Measurements from ENCODE around the gene VPS37B. TPM values are rescaled to one million over a fixed set of nuclear protein-coding genes. Genes with fewer than 3 reads are reported as not detected.

The VPS37B gene
- polyA plus RNA-seq, 1 of the 3 experiments (the other 2 are of a cell fraction): 41.1 TPM

DNA sequence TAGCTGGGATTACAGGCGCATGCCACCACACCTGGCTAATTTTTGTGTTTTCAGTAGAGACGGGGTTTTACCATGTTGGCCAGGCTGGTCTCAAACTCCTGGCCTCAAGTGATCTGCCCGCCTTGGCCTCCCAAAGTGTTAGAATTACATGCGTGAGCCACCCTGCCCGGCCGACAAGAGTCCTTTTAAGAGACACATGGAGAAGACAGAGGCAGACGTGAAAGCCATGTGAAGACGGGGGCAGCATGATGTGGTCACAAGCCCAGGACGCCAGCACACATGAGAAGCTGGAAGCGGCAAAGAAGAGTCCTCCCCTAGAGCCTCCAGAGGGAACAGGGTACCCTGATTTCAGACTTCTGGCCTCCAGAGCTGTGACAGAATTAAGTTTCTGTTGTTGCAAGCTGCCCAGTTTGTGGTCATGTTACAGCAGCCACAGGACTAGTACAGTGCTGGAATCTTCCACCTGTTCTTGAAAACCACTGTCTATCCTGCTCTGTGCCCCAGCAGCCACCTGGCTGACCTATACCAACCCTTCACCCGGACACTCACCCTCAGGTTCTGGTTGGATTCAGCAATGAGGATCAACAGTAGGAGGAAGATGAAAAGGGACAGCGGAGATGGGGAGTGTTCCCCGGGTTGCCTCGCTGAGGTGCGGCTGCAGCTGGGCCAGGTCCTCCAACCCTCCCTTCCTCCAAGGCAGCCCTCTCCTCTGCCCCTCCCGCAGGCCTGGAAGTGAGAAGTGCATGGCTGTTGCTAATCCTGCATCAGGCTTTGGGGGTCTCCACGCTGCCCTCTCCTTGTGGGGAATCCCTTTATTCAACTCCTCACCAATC is 16.9 kb downstream of the VPS37B start:
- no peak overlapping the region for H3K9ac ChIP-seq
- no peak overlapping the region for H3K27ac ChIP-seq (ENCODE audit: low read depth in 2 of 2, low read length in 1 of 2)
- no peaks in the 10 kb centered on the region for H3K9me2 ChIP-seq
- H4K20me1 ChIP-seq (ENCODE audit: insufficient read depth): peaks cover 32% of the 10 kb centered on the region
- H3F3A ChIP-seq (replicated peaks; ENCODE audit: insufficient read depth): peaks cover 5% of the 10 kb centered on the region
- H3K4me2 ChIP-seq: no peak overlapping the region
- H2AFZ ChIP-seq (ENCODE audit: low read depth): no peak overlapping the region
- ChIA-PET POLR2A (no interaction called here), CTCF (interaction anchor here (1.1 to 1.9 kb wide), 6 partner anchors 9 to 77 kb away, joined by 3 to 12 read pairs (median 6); no protein-coding TSS in a partner anchor)
- no peaks in the 10 kb centered on the region for H3K36me3 ChIP-seq (replicated peaks in 1 of 2; ENCODE audit: control insufficient read depth in 1 of 2, insufficient read depth in 2 of 2, low read length in 1 of 2)
- 88% methylated on average over 14 of the region's 17 CpGs for WGBS (ENCODE audit: low lambda C conversion rate)
- TF ChIP-seq, protein P1, sequence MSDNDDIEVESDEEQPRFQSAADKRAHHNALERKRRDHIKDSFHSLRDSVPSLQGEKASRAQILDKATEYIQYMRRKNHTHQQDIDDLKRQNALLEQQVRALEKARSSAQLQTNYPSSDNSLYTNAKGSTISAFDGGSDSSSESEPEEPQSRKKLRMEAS (IDR thresholded peaks at IDR 0.05; ENCODE audit: low read depth): no peak
- TF ChIP-seq, protein P2, sequence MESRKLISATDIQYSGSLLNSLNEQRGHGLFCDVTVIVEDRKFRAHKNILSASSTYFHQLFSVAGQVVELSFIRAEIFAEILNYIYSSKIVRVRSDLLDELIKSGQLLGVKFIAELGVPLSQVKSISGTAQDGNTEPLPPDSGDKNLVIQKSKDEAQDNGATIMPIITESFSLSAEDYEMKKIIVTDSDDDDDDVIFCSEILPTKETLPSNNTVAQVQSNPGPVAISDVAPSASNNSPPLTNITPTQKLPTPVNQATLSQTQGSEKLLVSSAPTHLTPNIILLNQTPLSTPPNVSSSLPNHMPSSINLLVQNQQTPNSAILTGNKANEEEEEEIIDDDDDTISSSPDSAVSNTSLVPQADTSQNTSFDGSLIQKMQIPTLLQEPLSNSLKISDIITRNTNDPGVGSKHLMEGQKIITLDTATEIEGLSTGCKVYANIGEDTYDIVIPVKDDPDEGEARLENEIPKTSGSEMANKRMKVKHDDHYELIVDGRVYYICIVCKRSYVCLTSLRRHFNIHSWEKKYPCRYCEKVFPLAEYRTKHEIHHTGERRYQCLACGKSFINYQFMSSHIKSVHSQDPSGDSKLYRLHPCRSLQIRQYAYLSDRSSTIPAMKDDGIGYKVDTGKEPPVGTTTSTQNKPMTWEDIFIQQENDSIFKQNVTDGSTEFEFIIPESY (IDR thresholded peaks at IDR 0.05; ENCODE audit: borderline replicate concordance, low read depth): no peak
- TF ChIP-seq, protein P3, sequence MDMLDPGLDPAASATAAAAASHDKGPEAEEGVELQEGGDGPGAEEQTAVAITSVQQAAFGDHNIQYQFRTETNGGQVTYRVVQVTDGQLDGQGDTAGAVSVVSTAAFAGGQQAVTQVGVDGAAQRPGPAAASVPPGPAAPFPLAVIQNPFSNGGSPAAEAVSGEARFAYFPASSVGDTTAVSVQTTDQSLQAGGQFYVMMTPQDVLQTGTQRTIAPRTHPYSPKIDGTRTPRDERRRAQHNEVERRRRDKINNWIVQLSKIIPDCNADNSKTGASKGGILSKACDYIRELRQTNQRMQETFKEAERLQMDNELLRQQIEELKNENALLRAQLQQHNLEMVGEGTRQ (IDR thresholded peaks at IDR 0.05; ENCODE audit: borderline replicate concordance, low read depth, low read length): no peak
- TF ChIP-seq, protein P4, sequence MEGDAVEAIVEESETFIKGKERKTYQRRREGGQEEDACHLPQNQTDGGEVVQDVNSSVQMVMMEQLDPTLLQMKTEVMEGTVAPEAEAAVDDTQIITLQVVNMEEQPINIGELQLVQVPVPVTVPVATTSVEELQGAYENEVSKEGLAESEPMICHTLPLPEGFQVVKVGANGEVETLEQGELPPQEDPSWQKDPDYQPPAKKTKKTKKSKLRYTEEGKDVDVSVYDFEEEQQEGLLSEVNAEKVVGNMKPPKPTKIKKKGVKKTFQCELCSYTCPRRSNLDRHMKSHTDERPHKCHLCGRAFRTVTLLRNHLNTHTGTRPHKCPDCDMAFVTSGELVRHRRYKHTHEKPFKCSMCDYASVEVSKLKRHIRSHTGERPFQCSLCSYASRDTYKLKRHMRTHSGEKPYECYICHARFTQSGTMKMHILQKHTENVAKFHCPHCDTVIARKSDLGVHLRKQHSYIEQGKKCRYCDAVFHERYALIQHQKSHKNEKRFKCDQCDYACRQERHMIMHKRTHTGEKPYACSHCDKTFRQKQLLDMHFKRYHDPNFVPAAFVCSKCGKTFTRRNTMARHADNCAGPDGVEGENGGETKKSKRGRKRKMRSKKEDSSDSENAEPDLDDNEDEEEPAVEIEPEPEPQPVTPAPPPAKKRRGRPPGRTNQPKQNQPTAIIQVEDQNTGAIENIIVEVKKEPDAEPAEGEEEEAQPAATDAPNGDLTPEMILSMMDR (IDR thresholded peaks at IDR 0.05): no peak
- H3K4me1 ChIP-seq (ENCODE audit: control insufficient read depth in 1 of 2, insufficient read depth in 2 of 2, low read depth in 1 of 2, low read length in 1 of 2): peaks cover 8 to 18% of the 10 kb centered on the region in 2 experiments; a peak in 2 of 4 replicates
- no peaks in the 10 kb centered on the region for H3K27me3 ChIP-seq (ENCODE audit: insufficient read depth)
- H3K79me2 ChIP-seq (ENCODE audit: insufficient read depth): peaks cover 99% of the 10 kb centered on the region
- no peak for DNase-seq
- H3K4me3 ChIP-seq (ENCODE audit: low read depth in 2 of 2, low read length in 1 of 2): no peak overlapping the region
- no peaks in the 10 kb centered on the region for H3K9me3 ChIP-seq

DNA sequence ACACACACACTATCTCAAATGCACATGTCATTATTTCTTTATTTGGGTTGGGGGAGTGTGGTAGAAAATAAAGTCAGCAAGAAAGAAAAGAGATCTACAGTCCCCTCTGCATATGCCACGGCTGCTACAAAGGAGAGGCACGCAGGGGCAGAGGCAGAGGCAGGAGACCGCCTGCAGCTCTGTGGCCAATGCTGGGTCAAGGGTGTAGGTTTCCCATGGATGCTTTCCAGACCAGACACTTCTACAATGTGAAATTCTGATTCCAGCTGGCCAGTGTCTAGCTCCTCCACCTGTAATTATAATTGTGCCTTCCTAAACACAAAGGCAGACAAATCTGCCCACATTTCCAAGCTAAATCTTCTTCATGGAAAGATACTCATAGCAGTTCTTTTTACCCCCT is 19.2 kb downstream of the VPS37B start:
- H3K4me1 ChIP-seq (ENCODE audit: control insufficient read depth in 1 of 2, insufficient read depth in 2 of 2, low read depth in 1 of 2, low read length in 1 of 2): peaks cover 30% of the 10 kb centered on the region in 2 experiments; a peak in 3 of 4 replicates
- no peak overlapping the region for H3K27ac ChIP-seq (ENCODE audit: low read depth in 2 of 2, low read length in 1 of 2)
- peaks cover 5% of the 10 kb centered on the region for H3F3A ChIP-seq (replicated peaks; ENCODE audit: insufficient read depth)
- H3K9me3 ChIP-seq: no peaks in the 10 kb centered on the region
- 82% methylated on average over 3 of the region's 3 CpGs for WGBS (ENCODE audit: low lambda C conversion rate)
- no peak overlapping the region for H3K9ac ChIP-seq
- H3K9me2 ChIP-seq: no peaks in the 10 kb centered on the region
- peaks cover 28% of the 10 kb centered on the region for H4K20me1 ChIP-seq (ENCODE audit: insufficient read depth)
- H3K79me2 ChIP-seq (ENCODE audit: insufficient read depth): peaks cover 99% of the 10 kb centered on the region
- H3K36me3 ChIP-seq (replicated peaks in 1 of 2; ENCODE audit: control insufficient read depth in 1 of 2, insufficient read depth in 2 of 2, low read length in 1 of 2): no peaks in the 10 kb centered on the region
- CTCF ChIA-PET: interaction anchor here (1.3 to 1.9 kb wide), 3 partner anchors 12 to 83 kb away, joined by 3 to 8 read pairs (median 5); no protein-coding TSS in a partner anchor
- POLR2A ChIA-PET: interaction anchor here (1.1 kb wide), 1 partner anchor 9 kb away, joined by 5 read pairs; no protein-coding TSS in a partner anchor
- no peaks in the 10 kb centered on the region for H3K27me3 ChIP-seq (ENCODE audit: insufficient read depth)
- H2AFZ ChIP-seq (ENCODE audit: low read depth): no peak overlapping the region
- no peak for DNase-seq
- no peak overlapping the region for H3K4me2 ChIP-seq
- H3K4me3 ChIP-seq (ENCODE audit: low read depth in 2 of 2, low read length in 1 of 2): no peak overlapping the region
- TF ChIP-seq RAD21 (IDR thresholded peaks at IDR 0.05; ENCODE audit: low read length) (no peak), GABPA (IDR thresholded peaks at IDR 0.05; ENCODE audit: low read depth) (no peak), YY1 (IDR thresholded peaks at IDR 0.05; ENCODE audit: low read depth) (no peak), NRF1 (IDR thresholded peaks at IDR 0.05; ENCODE audit: low read depth, low read length) (no peak), TEAD4 (IDR thresholded peaks at IDR 0.05; ENCODE audit: borderline replicate concordance, insufficient read depth) (no peak), EP300 (IDR thresholded peaks at IDR 0.05; ENCODE audit: borderline replicate concordance in 1 of 2, low read depth in 1 of 2, low read length in 1 of 2) (no peak), MEF2A (IDR thresholded peaks at IDR 0.05; ENCODE audit: borderline replicate concordance, low read depth) (no peak), RXRA (IDR thresholded peaks at IDR 0.05; ENCODE audit: borderline replicate concordance, low read depth) (no peak), FOXJ3 (CRISPR knock-in tag; IDR thresholded peaks at IDR 0.05) (no peak), SMC3 (IDR thresholded peaks at IDR 0.05; ENCODE audit: low read depth, low read length) (no peak), JUND (IDR thresholded peaks at IDR 0.05) (no peak), SIN3A (IDR thresholded peaks at IDR 0.05; ENCODE audit: borderline replicate concordance, low read depth, low read length) (no peak), RFX5 (IDR thresholded peaks at IDR 0.05; ENCODE audit: low read length) (no peak), POLR2AphosphoS5 (IDR thresholded peaks at IDR 0.05; ENCODE audit: low read depth, low read length) (no peak), ELF1 (IDR thresholded peaks at IDR 0.05) (no peak)
- TF ChIP-seq, protein P5, sequence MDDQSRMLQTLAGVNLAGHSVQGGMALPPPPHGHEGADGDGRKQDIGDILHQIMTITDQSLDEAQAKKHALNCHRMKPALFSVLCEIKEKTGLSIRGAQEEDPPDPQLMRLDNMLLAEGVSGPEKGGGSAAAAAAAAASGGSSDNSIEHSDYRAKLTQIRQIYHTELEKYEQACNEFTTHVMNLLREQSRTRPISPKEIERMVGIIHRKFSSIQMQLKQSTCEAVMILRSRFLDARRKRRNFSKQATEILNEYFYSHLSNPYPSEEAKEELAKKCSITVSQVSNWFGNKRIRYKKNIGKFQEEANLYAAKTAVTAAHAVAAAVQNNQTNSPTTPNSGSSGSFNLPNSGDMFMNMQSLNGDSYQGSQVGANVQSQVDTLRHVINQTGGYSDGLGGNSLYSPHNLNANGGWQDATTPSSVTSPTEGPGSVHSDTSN (IDR thresholded peaks at IDR 0.05): no peak
- TF ChIP-seq, protein P3 (IDR thresholded peaks at IDR 0.05; ENCODE audit: borderline replicate concordance, low read depth, low read length): no peak

Measured in SK-N-SH (cell line).